ENCODE measurements around the gene UTS2R.

GRCh38 chr17:82343560-82343959 lies 28.0 kb upstream of the UTS2R start:
- TF ChIP-seq CTCF (IDR thresholded peaks at IDR 0.05): no peak
- no peak for TF ChIP-seq POLR2A (IDR thresholded peaks at IDR 0.05)

Data from heart left ventricle (tissue), 13 donors.